NCI-H2029 (cell line): Measurements from ENCODE around the gene EIF2S1.
"Not testable (repeated sequence)": the region's sequence is repeated elsewhere in the genome, so short reads cannot be mapped to it uniquely, and the experiment has no call there.

Experiments
- DNase-seq: peaks from one replicate; lab custom pipeline; 2025; lab: John Stamatoyannopoulos, UW

Gene EIF2S1

DNA sequence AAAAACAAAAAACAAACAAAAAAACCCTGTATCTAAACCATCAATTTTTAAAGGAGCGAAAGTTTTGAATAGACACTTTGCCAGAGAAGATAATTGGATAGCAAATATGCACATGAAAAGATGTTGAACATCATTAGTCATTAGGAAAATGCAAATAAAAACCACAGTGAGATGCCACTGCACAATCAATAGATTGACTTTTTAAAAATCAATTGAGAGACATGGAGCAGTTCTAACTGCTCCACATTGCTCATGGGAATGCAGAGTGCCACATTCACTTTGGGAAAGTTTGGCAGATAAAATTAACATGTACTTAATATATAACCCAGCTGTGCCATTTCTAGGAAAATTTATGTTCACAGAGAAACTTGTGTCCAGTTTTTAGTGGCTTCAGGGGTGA, 12.7 kb downstream of the EIF2S1 start:
- DNase-seq: no peak

DNA sequence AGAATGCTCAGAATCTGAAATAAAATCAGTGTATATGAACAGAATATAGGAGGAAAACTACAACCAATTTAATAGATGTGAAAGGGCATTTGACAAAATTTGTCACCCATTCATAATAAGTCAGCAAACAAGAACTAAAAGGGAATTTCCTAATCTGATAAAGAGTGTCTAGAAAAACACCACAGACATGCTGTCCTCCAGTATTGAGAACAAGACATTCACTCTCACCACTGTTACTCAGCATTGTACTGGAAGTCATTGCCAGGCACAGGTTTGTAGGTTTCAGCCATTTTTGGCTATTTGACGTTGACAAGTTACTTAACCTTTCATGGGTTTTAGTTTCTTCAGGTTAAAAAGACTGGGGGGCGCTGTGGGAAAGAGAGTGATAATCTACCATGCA, 13.2 kb downstream of the EIF2S1 start:
- DNase-seq: no peak

DNA sequence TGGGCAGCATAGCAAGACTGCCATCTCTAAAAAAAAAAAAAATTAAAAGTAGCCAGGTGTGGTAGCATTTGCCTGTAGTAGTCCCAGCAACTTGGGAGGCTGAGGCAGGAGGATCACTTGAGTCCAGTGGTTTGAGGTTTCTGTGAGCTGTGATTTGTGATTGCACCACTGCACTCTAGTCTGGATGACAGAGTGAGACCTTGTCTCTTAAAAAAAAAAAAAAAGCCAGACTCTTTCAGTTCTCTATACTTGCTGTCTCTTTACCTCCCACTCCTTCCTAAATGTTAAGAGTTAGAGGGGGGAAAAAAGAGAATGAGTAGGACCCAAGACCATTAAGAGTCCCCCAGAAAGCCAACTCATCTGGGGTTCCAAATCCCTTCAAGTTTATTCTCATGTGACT, 17.8 kb downstream of the EIF2S1 start:
- no peak for DNase-seq

DNA sequence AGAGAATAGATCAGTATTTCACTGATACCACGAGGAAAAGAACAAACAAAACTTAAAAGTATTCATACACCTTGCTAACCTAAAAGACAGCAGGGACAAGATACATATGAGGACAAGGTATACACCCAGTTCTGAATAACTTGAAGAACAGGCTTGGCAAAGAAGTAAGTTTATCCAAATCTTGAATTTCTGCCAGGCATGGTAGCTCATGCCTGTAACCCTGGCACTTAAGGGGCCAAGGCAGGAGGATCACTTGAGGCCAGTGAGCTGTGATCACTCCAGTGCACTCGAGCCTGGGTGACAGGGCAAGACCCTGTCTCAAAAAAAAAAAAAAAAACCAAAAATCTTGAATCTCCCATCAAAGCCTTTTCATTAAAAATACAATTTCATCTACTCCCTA, 25.0 kb downstream of the EIF2S1 start:
- no peak for DNase-seq

GRCh38 chr14:67385618-67386017, 25.5 kb downstream of the EIF2S1 start:
- no peak for DNase-seq

DNA sequence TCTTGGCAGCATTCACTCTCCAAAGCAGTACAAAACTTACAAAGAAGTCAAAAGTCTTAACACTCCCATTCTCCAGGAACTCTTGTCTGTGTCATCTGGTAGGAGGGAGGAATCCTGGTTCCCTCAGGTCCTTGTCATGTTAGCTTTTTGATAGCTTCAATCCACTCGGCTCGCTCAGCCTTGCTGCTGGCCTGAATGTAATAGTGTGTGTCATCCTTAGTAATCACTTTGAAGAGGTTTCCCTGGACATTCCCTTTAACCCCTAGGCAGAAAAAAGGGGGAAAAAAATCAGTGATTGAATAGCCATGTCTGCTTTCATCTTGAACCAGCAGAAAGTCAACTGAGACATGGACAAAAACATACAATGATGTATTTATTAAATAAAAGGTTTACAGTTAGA, 27.1 kb downstream of the EIF2S1 start:
- DNase-seq: no peak

GRCh38 chr14:67389275-67389674, 29.1 kb downstream of the EIF2S1 start:
- DNase-seq: no peak

DNA sequence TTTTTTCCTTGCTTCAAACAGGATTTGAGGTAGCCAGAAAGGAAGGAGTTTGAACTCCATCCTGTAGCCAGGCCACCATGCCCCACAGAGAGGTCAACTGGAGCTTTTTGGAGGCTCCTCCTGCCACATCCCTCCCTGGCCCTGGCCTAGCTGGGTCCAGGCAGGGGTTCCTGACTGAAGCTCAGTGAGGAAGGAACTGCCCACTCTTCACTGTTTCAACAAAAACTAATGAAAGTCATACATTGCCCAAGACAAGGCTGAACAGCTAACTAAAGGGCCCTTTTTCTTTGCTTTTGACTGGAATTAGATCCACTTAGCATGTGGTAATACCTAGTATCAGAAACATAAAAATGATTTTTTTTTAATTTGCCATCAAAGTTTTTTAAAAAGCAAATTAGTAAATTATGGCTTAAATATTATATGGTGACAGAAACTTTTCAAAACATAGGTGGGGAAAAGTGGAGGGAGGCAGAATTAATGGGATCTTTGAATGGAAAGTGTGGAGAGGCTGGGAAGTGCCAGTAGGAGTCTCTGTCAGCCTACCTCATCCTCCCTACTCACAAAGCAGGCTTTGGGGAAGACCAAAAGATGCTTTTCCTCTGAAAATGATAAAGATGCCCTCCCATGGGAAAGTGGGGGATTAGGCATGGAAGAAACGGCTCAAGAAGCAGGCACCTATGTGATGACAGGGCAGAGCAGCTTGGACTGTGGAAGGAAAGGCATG, 29.8 kb downstream of the EIF2S1 start:
- DNase-seq: no peak

DNA sequence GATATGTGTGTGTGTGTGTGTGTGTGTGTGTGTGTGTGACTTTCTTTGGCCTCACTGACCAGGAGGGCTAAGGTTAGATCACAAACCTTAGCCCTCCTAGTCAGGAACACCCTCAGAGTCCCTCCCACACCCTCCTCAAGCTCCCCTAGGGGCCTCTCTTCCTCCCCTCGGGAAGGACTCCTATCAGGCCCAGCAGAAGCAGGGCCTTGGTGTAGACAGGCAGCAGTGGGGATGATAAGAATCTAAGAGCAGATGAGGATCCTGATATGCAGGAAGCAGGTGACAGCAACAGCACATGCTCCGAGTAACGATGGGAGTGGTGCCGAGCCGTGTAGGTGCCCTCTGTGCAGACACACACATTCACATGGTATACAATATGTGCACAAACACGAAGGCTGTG, 31.1 kb downstream of the EIF2S1 start:
- DNase-seq: no peak

- DNase-seq: no peak
These were observed 32.0 kb downstream of the EIF2S1 start for GRCh38 chr14:67392123-67392522.

DNA sequence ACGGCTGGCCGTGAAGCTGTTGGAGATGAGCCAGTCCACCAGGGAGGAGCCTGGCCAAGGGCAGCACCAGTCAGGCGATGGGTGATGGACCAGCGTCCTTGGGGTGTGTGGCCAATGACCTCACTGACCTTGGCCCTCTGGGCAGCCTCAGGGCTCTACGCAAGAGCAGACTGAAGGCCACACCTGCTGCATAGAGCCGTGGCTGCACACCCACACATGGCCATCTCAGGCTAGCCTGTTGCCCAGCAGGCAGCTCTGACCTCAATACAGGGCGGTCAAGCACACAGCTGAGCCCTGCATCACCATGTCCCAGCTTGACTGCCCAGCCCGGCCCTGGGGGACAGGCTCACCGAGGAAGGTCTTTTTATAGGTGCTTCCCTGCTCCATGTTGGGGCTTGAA, 32.7 kb downstream of the EIF2S1 start:
- no peak for DNase-seq

- DNase-seq: no peak
These were observed 33.6 kb downstream of the EIF2S1 start for GRCh38 chr14:67393689-67394088.

DNA sequence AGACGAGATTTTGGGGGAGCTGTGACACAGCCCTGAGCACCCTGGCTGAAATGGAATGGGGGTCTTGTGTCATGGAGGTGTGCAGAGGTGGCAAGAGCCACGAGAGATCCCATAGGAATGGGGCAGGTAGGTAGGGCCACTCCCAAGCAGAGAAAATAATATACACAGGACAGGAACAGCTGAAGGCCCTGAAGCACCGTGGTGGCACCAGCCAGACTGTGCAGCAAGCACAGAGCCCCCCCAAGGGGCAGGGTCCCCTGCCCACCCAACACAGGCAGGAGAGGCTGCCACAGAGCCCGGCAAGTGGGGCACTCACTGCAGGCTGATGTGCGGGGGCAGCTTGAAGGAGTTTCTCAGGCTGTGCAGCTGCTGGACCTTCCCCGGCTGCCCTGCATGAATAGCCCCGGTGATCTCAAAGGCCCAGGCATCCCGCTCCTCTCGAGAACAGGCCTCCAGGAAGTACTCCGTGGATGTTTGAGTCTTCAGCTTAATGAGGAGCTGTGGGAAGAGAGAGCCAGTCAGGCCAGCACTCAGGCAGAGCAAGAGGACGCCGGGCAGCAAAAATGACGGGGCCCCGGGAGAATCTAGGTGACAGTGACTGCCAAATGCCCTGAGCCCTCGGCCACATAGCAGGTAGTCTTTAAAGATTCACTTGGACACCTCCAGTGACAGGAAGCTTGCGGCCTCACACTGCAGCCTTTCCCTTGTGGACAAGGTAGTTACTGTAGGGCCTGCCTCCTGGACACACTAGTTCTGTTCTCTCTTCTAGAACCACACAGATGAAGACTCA, 35.2 kb downstream of the EIF2S1 start:
- no peak for DNase-seq

DNA sequence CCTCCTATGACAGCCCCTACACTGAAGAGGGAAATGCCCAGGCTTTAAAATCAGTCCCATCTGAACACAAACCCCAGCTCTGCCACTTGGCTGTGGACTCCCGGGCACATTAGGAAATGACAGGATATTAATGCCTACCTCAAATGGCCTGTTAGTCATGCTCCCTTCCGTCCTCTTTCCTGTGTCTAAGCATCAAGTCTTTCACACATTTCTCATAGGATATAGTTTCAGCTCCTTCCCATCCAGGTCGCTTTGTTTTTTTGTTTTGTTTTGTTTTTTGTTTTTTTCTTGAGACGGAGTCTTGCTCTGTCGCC, 35.7 kb downstream of the EIF2S1 start:
- no peak for DNase-seq

DNA sequence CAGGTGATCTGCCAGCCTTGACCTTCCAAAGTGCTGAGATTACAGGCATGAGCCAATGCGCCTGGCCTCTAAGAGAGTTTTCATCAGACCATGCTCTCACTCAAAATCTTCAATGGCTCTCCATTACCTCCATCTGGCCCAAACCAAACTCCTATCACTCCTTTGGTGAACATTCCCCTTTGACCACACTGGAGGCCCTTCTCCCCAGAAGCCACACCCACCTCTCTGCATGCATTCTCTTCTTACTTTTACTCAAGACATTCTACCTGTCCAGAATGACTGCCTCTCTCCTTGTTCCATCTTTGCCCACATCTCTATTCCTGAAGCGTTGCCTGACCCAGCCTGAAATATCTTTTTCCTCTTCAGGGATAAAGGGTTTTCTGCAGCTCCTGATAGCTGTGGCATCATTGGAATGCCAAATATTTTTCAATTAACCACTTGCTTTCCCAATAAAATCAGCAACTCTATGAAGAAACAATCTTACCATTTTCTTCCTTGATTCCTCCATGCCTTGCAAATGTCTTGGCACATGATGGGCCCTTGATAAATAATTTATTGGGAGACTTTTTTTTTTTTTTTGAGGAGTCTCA, 36.3 kb downstream of the EIF2S1 start:
- no peak for DNase-seq

DNA sequence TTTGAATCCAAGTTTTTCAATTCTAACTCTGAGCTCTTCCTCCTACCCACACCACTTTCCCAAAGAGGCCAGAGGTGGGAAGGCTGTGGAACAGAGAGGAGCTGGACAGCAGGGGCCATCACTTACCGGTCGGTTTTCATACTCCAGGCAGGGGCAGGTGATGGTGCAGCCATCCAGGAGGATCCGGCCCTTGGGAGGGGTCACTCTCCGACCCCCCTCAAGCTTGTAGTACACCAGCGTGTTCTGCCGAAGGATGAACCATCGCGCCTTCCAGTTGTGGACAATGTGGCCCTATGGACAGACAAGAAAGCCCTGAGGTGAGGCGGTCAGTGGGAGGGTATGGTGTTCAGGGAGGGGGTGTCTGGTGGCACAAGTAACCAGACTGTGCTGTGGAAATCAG, 37.4 kb downstream of the EIF2S1 start:
- no peak for DNase-seq

DNA sequence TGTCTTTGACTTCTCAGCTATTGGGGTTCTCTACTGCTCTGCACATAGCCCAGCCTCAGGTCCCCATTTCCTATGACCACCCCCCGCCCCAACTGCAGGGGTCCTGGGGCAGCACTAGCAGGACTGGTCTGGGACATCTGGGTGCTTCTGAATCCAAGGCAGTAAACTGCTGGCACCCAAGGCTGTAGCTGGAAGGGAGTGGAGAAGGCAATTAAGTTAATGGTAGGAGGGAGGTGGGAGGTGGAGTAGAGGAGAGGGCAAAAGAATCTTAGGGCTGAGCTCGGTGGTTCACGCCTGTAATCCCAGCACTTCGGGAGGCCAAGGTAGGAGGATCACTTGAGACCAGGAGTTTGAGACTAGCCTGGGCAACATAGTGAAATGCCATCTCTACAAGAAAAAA, 40.3 kb downstream of the EIF2S1 start:
- DNase-seq: no peak

DNA sequence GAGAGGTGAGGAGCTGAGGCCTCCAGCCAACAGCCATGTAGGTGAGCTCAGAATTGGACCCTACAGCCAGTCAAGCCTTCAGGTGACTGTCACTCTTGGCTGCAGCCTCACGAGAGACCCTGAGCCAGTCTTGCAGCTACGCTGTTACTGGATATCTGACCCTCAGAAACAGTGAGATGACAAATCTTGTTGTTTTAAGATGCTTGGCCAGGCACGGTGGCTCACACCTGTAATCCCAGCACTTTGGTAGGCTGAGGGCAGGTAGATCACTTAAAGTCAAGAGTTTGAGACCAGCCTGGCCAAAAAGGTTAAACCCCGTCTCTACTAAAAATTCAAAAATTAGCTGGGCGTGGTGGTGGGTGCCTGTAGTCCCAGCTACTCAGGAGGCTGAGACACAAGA, 45.6 kb downstream of the EIF2S1 start:
- DNase-seq: no peak

DNA sequence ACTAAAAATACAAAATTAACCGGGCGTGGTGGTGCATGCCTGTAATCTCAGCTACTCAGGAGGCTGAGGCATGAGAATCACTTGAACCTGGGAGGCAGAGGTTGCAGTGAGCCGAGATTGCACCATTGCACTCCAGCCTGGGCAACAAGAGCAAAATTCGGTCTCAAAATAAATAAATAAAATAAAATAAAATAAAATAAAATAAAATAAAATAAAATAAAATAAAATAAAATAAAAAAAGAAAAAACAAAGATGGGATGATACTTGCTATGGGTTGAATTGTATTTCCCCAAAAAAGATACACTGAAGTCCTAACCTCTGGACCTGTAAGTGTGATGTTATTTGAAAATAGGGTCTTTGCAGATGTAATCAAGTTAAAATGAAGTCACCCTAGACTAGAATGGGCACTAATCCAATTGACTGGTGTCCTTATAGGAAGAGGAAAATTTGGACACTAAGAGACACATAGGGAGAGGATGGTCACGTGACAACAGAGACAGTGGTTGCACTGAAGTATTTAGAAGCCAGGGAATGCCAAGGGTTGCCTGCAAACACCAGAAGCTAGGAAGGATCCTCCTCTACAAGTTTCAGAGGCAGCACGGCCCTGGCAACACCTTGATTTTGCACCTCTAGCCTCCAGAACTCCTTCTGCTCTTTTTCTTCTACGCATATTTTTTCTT, 48.1 kb downstream of the EIF2S1 start:
- not testable (repeated sequence) for DNase-seq

DNA sequence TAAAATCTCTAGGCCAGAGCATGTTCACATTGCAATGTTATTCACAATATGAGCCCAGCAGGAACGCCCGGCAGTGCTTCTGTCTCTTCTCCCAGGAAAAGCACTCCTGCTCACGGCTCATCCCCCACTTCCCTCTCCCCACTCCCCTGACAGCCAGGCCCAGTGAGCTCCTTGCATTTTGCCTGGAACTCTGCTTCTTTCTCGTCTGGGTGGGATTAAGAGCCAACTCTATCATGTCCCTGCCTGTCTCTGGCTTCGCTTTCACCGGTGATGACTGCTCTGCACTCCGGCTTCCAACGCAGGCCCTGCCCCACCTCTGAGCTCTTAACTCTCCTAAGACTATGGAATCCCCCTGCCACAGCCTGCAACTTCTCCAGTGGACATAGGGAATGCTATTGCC, 49.3 kb downstream of the EIF2S1 start:
- no peak for DNase-seq

- no peak for DNase-seq
These were observed 50.2 kb downstream of the EIF2S1 start for GRCh38 chr14:67410313-67410712.

GRCh38 chr14:67411370-67411769, 51.2 kb downstream of the EIF2S1 start:
- DNase-seq: no peak
